A549 treated with dexamethasone at 1 μM for 4 hours (cell line): Measurements from ENCODE around the gene CAV3. TPM values are rescaled to one million over a fixed set of nuclear protein-coding genes. Genes with fewer than 3 reads are reported as not detected.

ENCODE experiments used
- total RNA-seq: library from RNA; stranded (reverse); fragments of 200-300 nt; extraction: Qiagen RNA extraction; gene quantifications from 5 replicates; pipeline ENCODE4 v1.2.3, GENCODE V29; 2022

CAV3 gene
- total RNA-seq, result 0.06 to 0.18 TPM in 2 of 5 replicates, not detected in the others

GRCh38 chr3:8733332-8734094 lies at the start of gene CAV3:
Gene CAV3 (plus strand): TSS chr3:8733802. CDS start chr3:8733877, 75 bp downstream.

GRCh38 chr3:8769088-8769822 lies 35.7 kb downstream of the CAV3 start, which contains the start of gene OXTR:
Gene OXTR (minus strand): TSS chr3:8769613. CDS start chr3:8768187, 1,426 bp downstream.

Other genes with a start within 250 kb of the CAV3 start
- gene LMCD1, start 232.0 kb upstream of the CAV3 start, total RNA-seq, result 55.9 to 82.1 TPM (median 63.8 TPM) in 5 replicates
- 0.45 to 1.4 TPM (median 0.82 TPM) in 5 replicates for gene SSUH2, start 89.0 kb upstream of the CAV3 start, total RNA-seq
- 8.9 to 11.9 TPM (median 10.9 TPM) in 5 replicates for gene OXTR, start 35.8 kb downstream of the CAV3 start, total RNA-seq
- gene RAD18, start 229.7 kb downstream of the CAV3 start, total RNA-seq, result 12.3 to 18.9 TPM (median 16.0 TPM) in 5 replicates